GM23338 (cell line): ENCODE measurements around the gene ZC3H14. TPM values are rescaled to one million over a fixed set of nuclear protein-coding genes. Genes with fewer than 3 reads are reported as not detected.

Experiments
- ATAC-seq: fragments of 200-7000 bp; cut with Tn5 transposase; 3 replicates; pipeline ENCODE4 v1.9.1; 2020
- DNase-seq: peaks from one replicate; pipeline ENCODE4 v3.0.0-alpha.2; 2015; ENCODE audit warnings: low spot score
- H2AFZ ChIP-seq: fragments of 200-600 bp; sonication (generic); 2 replicates; pipeline ENCODE4 v1.8.0; 2016; ENCODE audit warnings: antibody characterized with exemption, mild to moderate bottlenecking, moderate library complexity
- H3F3A ChIP-seq: fragments of 200-600 bp; sonication (generic); replicated peaks from 2 replicates; pipeline ENCODE4 v1.8.0; 2017; ENCODE audit warnings: antibody characterized with exemption, mixed run types, low read depth
- H3K27ac ChIP-seq: fragments of 200-600 bp; sonication (generic); 2 replicates; pipeline ENCODE4 v1.6.1; 2016; ENCODE audit warnings: low read depth
- H3K27me3 ChIP-seq: fragments of 200-600 bp; sonication (generic); 2 replicates; pipeline ENCODE4 v1.8.0; 2016; ENCODE audit warnings: mild to moderate bottlenecking, mixed run types, moderate library complexity; ENCODE audit not compliant: insufficient read depth
- H3K36me3 ChIP-seq: fragments of 200-600 bp; sonication (generic); 2 replicates; pipeline ENCODE4 v1.8.0; 2016; ENCODE audit warnings: mild to moderate bottlenecking; ENCODE audit not compliant: insufficient read depth
- H3K4me1 ChIP-seq: fragments of 200-600 bp; sonication (generic); 2 replicates; pipeline ENCODE4 v1.8.0; 2016; ENCODE audit warnings: mild to moderate bottlenecking, moderate library complexity; ENCODE audit not compliant: insufficient read depth
- H3K4me2 ChIP-seq: fragments of 200-600 bp; sonication (generic); 2 replicates; pipeline ENCODE4 v1.7.1; 2017; ENCODE audit warnings: mixed run types
- H3K4me3 ChIP-seq: fragments of 200-600 bp; sonication (generic); 2 replicates; pipeline ENCODE4 v1.6.1; 2016; ENCODE audit warnings: mixed run types
- H3K79me2 ChIP-seq: fragments of 200-600 bp; sonication (generic); replicated peaks from 2 replicates; pipeline ENCODE4 v1.8.0; 2017; ENCODE audit warnings: mild to moderate bottlenecking; ENCODE audit not compliant: insufficient read depth
- H3K9me2 ChIP-seq: fragments of 200-600 bp; sonication (generic); 2 replicates; pipeline ENCODE4 v1.8.0; 2017; ENCODE audit not compliant: insufficient read depth
- H4K20me1 ChIP-seq: fragments of 200-600 bp; sonication (generic); replicated peaks from 2 replicates; pipeline ENCODE4 v1.8.0; 2017; ENCODE audit warnings: mild to moderate bottlenecking; ENCODE audit not compliant: insufficient read depth
- H3K27ac Mint-ChIP-seq: 2 replicates; pipeline ENCODE4 v1.8.0; 2020; ENCODE audit warnings: inconsistent platforms, mild to moderate bottlenecking, moderate library complexity, mixed read lengths
- H3K27me3 Mint-ChIP-seq: 3 replicates; pipeline ENCODE4 v1.8.0; 2022; ENCODE audit warnings: low read depth, mild to moderate bottlenecking, moderate library complexity, mixed read lengths, inconsistent platforms; ENCODE audit not compliant: insufficient read depth, poor library complexity
- H3K36me3 Mint-ChIP-seq: 3 replicates; pipeline ENCODE4 v1.8.0; 2021; ENCODE audit warnings: low read depth, mild to moderate bottlenecking, inconsistent platforms, moderate library complexity, mixed read lengths
- H3K4me1 Mint-ChIP-seq: 3 replicates; pipeline ENCODE4 v1.8.0; 2020; ENCODE audit warnings: mild to moderate bottlenecking, inconsistent platforms, mixed read lengths
- H3K4me3 Mint-ChIP-seq: 3 replicates; pipeline ENCODE4 v1.8.0; 2021; ENCODE audit warnings: moderate library complexity, mild to moderate bottlenecking, inconsistent platforms, mixed read lengths
- H3K9me3 Mint-ChIP-seq: 3 replicates; pipeline ENCODE4 v1.8.0; 2020; ENCODE audit warnings: moderate library complexity, mild to moderate bottlenecking, inconsistent platforms, mixed read lengths
- EZH2 ChIP-seq: fragments of 200-600 bp; sonication (generic); IDR thresholded peaks from one replicate; pipeline ENCODE4 v1.8.0; 2017; ENCODE audit warnings: antibody characterized with exemption, mild to moderate bottlenecking, low read depth; ENCODE audit not compliant: unreplicated experiment
- JUNB ChIP-seq: IDR thresholded peaks from one replicate; pipeline ENCODE4 v1.6.1; 2016; ENCODE audit warnings: antibody characterized with exemption; ENCODE audit not compliant: unreplicated experiment
- NANOG ChIP-seq: IDR thresholded peaks from 2 replicates; pipeline ENCODE4 v1.6.1; 2016; ENCODE audit warnings: antibody characterized with exemption, borderline replicate concordance
- POLR2AphosphoS5 ChIP-seq: IDR thresholded peaks from 2 replicates; pipeline ENCODE4 v1.6.1; 2016; ENCODE audit warnings: antibody characterized with exemption, low read depth
- ZNF114 ChIP-seq: fragments of 250-450 bp; sonication (Bioruptor Pico); IDR thresholded peaks from 2 replicates; pipeline ENCODE4 v1.5.0; 2020; ENCODE audit warnings: mild to moderate bottlenecking, moderate library complexity
- polyA plus RNA-seq: library from polyadenylated mRNA; unstranded; fragments of >200 nt; fragmentation: Nextera tagmentation; extraction: Ambion mirVana; gene quantifications from 2 replicates; pipeline ENCODE4 v1.2.1, GENCODE V29; 2016
- total RNA-seq: library from RNA; depleted of rRNA; stranded (reverse); fragments of >200 nt; shearing (Covaris generic); gene quantifications from 2 replicates; pipeline ENCODE4 v1.2.3, GENCODE V29; 2014
- TF ChIP-seq, protein P1 (sequence below): fragments of 250-450 bp; sonication (Bioruptor Pico); IDR thresholded peaks from 2 replicates; pipeline ENCODE4 v1.5.0; 2020; ENCODE audit warnings: mild to moderate bottlenecking, moderate library complexity

Gene ZC3H14
- total and polyA plus RNA-seq, 2 experiments from 2014 or later: 63.2 to 87.9 TPM

DNA sequence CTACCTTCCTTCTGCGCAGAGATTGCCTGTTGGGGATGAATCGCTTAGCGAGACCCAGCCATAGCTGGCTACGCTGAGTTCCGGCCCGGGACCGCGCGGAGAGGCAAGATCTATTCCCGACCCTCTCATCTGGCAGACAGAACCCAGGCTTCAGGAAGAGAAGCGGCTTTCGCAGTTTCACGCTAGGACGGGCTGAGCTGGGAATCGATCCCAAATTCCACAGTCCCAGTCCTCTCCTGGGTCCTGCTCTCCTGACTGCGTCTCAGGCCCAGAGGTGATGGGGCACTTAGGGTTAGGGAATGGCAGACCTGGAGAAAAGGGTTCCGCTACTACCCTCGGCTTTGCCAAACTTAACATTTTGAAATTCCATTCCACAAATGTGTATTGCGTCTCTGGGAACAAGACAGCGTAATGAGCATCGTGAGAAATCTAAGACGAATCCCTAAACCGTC lies 10.8 kb upstream of the ZC3H14 start (continued):
- TF ChIP-seq, protein P1, sequence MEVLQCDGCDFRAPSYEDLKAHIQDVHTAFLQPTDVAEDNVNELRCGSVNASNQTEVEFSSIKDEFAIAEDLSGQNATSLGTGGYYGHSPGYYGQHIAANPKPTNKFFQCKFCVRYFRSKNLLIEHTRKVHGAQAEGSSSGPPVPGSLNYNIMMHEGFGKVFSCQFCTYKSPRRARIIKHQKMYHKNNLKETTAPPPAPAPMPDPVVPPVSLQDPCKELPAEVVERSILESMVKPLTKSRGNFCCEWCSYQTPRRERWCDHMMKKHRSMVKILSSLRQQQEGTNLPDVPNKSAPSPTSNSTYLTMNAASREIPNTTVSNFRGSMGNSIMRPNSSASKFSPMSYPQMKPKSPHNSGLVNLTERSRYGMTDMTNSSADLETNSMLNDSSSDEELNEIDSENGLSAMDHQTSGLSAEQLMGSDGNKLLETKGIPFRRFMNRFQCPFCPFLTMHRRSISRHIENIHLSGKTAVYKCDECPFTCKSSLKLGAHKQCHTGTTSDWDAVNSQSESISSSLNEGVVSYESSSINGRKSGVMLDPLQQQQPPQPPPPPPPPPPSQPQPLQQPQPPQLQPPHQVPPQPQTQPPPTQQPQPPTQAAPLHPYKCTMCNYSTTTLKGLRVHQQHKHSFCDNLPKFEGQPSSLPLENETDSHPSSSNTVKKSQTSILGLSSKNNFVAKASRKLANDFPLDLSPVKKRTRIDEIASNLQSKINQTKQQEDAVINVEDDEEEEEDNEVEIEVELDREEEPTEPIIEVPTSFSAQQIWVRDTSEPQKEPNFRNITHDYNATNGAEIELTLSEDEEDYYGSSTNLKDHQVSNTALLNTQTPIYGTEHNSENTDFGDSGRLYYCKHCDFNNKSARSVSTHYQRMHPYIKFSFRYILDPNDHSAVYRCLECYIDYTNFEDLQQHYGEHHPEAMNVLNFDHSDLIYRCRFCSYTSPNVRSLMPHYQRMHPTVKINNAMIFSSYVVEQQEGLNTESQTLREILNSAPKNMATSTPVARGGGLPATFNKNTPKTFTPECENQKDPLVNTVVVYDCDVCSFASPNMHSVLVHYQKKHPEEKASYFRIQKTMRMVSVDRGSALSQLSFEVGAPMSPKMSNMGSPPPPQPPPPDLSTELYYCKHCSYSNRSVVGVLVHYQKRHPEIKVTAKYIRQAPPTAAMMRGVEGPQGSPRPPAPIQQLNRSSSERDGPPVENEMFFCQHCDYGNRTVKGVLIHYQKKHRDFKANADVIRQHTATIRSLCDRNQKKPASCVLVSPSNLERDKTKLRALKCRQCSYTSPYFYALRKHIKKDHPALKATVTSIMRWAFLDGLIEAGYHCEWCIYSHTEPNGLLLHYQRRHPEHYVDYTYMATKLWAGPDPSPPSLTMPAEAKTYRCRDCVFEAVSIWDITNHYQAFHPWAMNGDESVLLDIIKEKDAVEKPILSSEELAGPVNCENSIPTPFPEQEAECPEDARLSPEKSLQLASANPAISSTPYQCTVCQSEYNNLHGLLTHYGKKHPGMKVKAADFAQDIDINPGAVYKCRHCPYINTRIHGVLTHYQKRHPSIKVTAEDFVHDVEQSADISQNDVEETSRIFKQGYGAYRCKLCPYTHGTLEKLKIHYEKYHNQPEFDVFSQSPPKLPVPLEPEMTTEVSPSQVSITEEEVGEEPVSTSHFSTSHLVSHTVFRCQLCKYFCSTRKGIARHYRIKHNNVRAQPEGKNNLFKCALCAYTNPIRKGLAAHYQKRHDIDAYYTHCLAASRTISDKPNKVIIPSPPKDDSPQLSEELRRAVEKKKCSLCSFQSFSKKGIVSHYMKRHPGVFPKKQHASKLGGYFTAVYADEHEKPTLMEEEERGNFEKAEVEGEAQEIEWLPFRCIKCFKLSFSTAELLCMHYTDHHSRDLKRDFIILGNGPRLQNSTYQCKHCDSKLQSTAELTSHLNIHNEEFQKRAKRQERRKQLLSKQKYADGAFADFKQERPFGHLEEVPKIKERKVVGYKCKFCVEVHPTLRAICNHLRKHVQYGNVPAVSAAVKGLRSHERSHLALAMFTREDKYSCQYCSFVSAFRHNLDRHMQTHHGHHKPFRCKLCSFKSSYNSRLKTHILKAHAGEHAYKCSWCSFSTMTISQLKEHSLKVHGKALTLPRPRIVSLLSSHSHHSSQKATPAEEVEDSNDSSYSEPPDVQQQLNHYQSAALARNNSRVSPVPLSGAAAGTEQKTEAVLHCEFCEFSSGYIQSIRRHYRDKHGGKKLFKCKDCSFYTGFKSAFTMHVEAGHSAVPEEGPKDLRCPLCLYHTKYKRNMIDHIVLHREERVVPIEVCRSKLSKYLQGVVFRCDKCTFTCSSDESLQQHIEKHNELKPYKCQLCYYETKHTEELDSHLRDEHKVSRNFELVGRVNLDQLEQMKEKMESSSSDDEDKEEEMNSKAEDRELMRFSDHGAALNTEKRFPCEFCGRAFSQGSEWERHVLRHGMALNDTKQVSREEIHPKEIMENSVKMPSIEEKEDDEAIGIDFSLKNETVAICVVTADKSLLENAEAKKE (CRISPR knock-in tag): no peak

DNA sequence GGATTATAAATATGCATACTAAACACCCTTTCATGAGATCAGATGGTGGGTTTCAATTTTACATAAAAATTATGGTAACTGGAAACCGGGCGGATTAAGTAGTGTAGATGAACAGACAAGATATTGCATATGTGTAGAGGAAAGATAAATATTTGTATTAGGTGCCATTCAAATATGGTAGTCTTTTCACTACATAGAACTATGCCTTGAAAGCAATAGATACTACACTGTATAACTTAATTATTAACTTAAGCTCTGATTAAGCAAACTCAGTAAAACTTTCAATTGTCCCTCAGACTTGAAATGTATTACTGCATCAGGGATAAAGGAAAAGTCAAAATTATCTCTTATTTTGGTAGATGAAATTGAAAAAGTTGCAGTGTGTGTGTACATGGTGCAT lies 10.0 kb upstream of the ZC3H14 start:
- ATAC-seq (no peak), DNase-seq (no peak)
- Mint-ChIP-seq H3K27ac (no peak overlapping the region), H3K27me3 (peaks cover 15% of the 10 kb centered on the region), H3K9me3 (no peaks in the 10 kb centered on the region), H3K36me3 (peaks cover 3% of the 10 kb centered on the region; the same call in 2 of the 3 replicates), H3K4me3 (peak overlapping the region; percentile 87; the same call in 1 of the 3 replicates), H3K4me1 (peaks cover 25% of the 10 kb centered on the region)
- H2AFZ ChIP-seq: no peak overlapping the region
- H3K4me3 ChIP-seq: peak overlapping the region; percentile 70; the same call in 1 of the 2 replicates
- no peaks in the 10 kb centered on the region for H3K9me2 ChIP-seq
- peaks cover 20% of the 10 kb centered on the region for H3K79me2 ChIP-seq
- H3K36me3 ChIP-seq: 0 out of 2 replicates have a peak, but pooled peaks cover 5% of the 10 kb centered on the region
- H3K4me2 ChIP-seq: no peak overlapping the region
- H4K20me1 ChIP-seq: no peaks in the 10 kb centered on the region
- 0 out of 2 replicates have a peak, but pooled peaks cover 3% of the 10 kb centered on the region for H3F3A ChIP-seq
- peaks cover 26% of the 10 kb centered on the region for H3K4me1 ChIP-seq
- peaks cover 19% of the 10 kb centered on the region for H3K27me3 ChIP-seq
- H3K27ac ChIP-seq: no peak overlapping the region
- TF ChIP-seq POLR2AphosphoS5 (no peak), JUNB (no peak), ZNF114 (CRISPR knock-in tag) (no peak), NANOG (no peak), EZH2 (no peak)
- TF ChIP-seq, protein P1 (CRISPR knock-in tag): no peak
